Stimulated activated CD4-positive, alpha-beta T cell treated with anti-CD3 and anti-CD28 coated beads, Interleukin-12 subunit alpha, Interleukin-12 subunit beta, amount 100 ng/mL, for 24 hours (primary cell): ENCODE measurements around the gene EFNB1.

Experiments used
- DNase-seq, 2 experiments: peaks; one replicate each; pipeline ENCODE4 v3.0.0-alpha.2; 2020; ENCODE audit warnings: low read depth in 2 of 2

The EFNB1 gene

GRCh38 chrX:68843992-68844391 is 15.2 kb downstream of the EFNB1 start:
- no peak for DNase-seq

GRCh38 chrX:68844581-68844980 is 15.8 kb downstream of the EFNB1 start:
- no peak for DNase-seq

GRCh38 chrX:68846536-68846935 is 17.7 kb downstream of the EFNB1 start:
- DNase-seq, result no peak

- no peak for DNase-seq
Observed at GRCh38 chrX:68847172-68847571, 18.4 kb downstream of the EFNB1 start.

DNA sequence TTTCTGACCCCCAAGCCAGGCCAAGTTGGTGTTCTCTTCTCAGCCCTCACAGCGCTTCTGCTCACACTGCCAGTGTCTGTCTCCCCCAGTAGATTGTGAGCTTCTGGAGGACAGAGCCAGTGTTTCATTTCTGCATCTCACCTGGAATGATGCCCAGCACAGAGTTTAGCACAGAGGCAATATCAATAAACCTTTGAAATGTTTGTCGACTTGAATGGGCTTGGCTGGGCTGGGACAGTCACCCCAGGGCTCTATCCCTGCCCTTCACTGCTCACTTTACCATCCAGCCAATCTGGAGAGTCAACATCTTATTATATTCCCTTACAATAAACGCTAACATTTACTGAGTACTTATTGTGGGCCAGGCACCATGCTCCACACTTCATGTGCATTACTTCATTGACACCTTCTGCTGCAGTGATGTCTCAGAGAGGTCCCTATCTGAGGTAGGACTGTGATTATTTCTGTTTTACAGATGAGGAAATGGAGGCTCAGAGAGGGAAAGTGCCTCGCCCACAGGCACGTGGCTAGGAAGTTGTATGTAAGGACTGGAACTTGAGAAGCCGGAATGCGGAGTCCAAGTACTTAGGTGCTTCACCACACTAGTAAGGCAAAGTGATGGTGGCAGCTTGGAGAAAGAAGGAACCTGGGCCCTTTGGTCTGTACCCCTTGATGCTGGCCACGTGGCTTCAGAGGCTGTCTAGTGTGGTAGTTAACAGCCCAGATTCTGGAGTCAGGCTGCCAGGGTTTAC is 19.5 kb downstream of the EFNB1 start:
- DNase-seq, result no peak

DNA sequence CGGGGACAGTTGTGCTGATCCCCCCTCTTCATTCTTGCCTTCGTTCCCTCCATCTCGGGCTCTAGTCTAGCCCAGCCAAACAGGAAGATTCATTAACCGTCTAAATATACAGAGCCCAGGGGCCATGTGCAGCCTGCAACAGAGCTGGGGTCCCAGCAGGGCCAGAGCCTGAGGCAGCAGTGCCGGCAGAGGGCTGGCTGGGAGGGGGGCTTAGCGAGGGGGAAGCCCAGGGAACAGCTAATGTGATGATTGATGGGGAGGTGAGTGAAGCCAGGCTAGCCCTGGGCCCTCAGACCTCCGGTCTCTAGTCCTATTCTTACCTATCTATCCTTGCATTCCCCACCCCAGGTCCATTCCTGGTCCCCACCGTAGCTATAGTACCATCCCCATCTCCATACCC is 22.3 kb downstream of the EFNB1 start:
- no peak for DNase-seq

GRCh38 chrX:68852046-68852445 is 23.2 kb downstream of the EFNB1 start:
- no peak for DNase-seq

- no peak for DNase-seq
Observed at GRCh38 chrX:68853665-68854251, 24.9 kb downstream of the EFNB1 start.

DNA sequence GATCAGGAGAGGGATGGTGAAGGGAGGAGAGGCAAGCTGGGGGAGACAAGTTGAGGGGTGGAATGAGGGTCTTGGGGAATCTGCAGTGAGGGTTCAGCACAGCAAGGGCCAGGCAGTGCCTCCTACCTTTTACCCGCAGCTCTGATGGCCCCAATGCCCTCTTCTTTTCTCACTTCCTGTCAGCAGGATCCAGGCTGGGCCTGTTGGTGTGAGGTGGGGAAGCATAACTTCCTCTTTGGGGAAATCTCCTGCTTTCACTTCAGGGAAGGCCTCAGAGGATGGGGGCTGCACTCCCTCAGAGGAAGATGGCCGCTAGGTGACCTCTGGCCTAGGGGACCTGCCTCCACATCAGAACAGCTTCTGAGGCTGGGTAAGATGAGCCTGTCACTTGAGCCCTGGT is 36.5 kb downstream of the EFNB1 start:
- no peak for DNase-seq

GRCh38 chrX:68865926-68866325 is 37.1 kb downstream of the EFNB1 start:
- no peak for DNase-seq

DNA sequence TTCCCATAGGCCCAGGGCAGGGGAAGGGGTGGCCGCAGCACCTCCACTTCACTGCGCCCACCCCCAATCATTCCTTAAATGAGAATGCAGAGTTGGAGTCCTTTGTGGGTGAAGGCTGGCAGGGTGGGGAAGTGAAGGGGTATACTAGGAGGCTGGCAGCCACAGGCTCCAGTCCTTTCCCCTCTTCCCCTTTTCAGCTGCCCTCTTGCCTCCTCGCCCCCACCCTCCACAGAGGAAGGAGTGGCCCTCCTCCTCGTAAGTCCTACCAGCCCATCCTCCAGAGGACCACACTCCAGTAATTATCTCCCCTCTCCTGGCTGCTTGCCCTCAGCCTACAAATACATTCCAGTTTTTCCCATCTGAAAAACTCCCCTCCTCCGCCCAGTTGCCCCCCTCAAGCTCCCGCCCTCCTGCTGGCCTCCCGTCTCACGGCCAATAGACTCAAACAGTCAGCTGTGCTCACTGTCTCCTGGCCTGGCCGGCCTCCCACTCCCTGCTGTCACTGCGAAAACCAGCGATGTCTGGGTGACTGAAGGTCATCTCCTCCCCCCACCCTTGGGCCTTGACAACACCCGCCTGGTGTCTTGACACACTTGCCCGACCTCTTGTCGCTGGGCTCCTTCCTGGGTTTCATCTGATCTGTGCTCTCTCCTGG is 38.8 kb downstream of the EFNB1 start:
- no peak for DNase-seq

DNA sequence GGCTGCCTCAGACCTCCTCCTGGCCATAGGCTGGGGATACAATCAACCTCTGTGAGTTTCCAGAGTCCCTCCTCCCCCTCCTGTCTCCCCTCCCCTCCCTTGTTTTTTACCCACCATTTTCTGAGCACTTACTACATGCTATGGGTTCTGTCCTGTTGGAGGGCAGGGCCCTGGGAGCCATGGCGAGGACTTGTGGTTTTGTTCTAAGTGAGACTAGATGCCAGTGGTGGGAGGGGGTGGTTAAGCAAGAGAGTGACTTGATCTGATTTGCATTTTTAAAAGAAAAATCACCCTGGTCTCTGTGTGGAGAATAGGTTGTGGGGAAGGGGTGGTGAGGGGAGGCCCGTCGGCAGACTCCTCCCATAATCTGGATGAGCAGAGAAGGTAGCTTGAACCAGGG is 39.5 kb downstream of the EFNB1 start:
- DNase-seq, result no peak

DNA sequence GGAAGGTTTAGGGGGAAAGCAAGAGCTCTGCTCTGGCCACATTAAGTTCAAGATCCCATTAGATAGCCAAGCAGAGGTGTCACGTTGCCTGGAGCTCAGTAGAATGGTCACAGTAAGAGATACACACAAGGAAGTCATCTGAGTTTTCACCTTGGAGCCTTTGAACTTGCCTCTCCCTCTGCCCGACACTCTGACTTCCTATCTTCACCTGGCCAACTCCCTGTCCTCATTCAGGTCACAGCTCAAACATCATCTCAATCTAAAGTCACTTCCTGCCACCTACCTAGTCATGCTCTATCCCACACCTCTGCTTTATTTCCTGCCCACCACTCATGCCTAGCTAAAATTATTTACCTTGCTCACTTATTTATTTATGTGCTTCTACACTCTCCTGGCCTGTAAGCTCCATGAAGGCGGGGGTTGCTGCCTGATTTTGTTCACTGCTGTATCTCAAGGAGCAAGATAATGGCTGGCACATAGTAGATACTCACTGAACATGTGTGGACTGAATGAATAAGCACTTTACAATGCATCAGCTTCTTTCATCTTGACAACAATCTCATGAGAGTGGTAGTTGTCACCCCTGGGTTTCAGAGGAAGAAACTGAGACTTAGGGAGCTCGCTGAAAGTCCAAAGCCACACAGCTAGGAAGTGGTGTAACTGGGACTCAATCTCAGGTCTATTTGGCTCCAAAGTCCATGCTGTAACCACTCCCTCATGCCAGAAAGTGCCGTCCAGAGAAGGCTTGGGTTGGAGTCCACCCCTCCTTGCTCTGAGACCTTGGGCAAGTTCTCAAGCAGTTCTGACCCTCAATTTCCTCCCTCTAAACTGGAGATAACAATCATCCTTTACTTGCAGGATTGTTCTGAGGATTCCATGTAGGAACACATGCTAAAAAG is 40.3 kb downstream of the EFNB1 start:
- no peak for DNase-seq

- no peak for DNase-seq
Observed at GRCh38 chrX:68870357-68870756, 41.5 kb downstream of the EFNB1 start.

- DNase-seq, result no peak
Observed at GRCh38 chrX:68872171-68872570, 43.4 kb downstream of the EFNB1 start.

GRCh38 chrX:68874076-68874475 is 45.3 kb downstream of the EFNB1 start:
- DNase-seq, result no peak

DNA sequence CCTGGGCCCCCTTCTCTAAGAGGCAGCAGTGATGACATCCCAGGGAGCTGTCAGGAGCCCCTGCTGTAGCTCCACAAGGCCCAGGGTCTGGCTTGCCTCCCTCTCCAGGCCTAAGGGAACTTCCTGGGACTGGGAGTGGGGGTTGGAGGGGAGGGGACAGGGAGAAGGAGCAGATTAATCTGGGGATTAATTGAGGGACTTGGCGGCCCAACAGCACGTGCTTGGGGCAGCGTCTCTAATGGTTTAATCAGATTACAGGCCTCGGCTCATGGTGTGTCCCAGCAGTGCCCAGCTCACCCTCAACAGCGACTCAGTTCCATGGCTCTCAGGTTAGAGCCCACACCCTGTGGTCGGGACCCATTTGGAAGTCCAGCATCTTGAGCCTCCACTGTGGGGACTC is 47.9 kb downstream of the EFNB1 start:
- no peak for DNase-seq

- DNase-seq, result no peak
Observed at GRCh38 chrX:68877606-68878005, 48.8 kb downstream of the EFNB1 start.

GRCh38 chrX:68878977-68879645 is 50.3 kb downstream of the EFNB1 start:
- DNase-seq, result no peak

DNA sequence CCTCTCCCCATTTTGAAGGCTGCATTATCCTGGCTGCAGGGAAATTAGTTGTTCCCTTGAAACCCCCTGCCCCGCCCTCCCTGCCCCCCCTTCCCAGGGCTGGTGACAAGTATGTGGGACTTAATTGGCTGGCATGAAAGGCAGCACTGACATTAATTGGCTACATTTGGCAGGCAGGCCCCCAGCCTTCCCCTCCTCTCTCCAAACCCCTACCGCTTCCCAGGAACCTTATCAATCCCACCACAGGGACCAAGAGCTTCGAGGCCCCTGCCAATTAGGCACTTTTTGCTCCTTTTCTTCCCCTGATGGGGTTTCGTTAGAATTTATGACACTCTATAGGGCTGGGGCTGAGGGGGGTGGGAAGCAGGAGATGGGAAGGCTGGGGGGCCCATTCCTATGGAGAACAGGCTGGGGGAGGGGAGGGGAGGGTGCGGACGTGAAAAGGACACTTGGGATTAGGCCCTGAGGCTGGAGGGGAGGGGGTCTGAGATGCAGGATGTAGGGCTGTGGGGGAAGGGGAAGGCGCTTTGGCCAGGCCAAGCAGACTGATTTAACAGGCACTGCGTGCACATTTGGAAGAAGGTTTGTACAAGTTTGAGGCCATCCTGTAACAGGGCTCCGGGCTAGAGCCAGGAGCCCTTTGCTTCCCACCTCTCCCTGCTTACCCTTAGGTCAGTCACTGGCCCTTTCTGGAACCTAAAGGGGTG is 52.2 kb downstream of the EFNB1 start:
- no peak for DNase-seq

GRCh38 chrX:68881911-68882310 is 53.1 kb downstream of the EFNB1 start:
- no peak for DNase-seq
